Measurements from ENCODE around the gene FUS. TPM values are rescaled to one million over a fixed set of nuclear protein-coding genes. Genes with fewer than 3 reads are reported as not detected.
"Not testable (repeated sequence)": the region's sequence is repeated elsewhere in the genome, so short reads cannot be mapped to it uniquely, and the experiment has no call there.

FUS gene
- total RNA-seq, 1 donor from 2014 or later = 984 TPM

DNA sequence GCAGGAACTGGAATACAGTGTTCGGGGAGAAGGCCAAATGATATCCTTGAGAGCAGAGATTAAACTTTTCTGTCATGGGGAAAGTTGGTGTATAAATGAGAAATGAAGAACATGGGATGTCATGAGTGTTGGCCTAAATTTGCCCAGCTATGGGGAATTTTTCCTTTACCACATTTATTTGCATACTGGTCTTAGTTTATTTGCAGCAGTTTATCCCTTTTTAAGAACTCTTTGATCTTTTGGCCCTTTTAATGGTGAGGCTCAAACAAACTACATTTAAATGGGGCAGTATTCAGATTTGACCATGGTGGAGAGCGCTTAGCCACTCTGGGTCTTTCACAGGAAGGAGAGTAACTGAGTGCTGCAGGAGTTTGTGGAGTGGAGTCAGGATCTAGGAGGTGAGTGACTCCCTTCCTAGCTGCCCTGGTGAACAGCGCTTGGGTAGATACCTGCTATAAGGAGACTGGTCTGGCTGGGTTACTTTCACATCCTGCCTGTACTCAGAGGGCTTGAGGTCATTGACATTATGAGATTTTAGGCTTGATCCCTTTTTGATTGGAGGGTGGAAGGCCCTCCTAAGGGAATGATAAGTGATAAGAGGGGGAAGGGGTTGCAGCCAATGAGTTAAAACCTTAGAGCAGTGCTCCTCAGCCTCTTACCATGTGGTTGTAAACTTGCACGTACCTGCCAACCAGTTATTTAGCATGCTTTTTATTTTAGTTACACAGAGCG, 11.9 kb downstream of the FUS start:
- no peak for DNase-seq (ENCODE audit: low read depth, low spot score)
- no peaks in the 10 kb centered on the region for H3K9me3 Mint-ChIP-seq
- TF ChIP-seq, protein P1, sequence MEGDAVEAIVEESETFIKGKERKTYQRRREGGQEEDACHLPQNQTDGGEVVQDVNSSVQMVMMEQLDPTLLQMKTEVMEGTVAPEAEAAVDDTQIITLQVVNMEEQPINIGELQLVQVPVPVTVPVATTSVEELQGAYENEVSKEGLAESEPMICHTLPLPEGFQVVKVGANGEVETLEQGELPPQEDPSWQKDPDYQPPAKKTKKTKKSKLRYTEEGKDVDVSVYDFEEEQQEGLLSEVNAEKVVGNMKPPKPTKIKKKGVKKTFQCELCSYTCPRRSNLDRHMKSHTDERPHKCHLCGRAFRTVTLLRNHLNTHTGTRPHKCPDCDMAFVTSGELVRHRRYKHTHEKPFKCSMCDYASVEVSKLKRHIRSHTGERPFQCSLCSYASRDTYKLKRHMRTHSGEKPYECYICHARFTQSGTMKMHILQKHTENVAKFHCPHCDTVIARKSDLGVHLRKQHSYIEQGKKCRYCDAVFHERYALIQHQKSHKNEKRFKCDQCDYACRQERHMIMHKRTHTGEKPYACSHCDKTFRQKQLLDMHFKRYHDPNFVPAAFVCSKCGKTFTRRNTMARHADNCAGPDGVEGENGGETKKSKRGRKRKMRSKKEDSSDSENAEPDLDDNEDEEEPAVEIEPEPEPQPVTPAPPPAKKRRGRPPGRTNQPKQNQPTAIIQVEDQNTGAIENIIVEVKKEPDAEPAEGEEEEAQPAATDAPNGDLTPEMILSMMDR (conservative IDR thresholded peaks at IDR 0.05) = no peak
- H3K4me1 Mint-ChIP-seq = peaks cover 22% of the 10 kb centered on the region
- no peak overlapping the region for H3K27ac Mint-ChIP-seq (ENCODE audit: unreplicated experiment)
- peaks cover 38% of the 10 kb centered on the region for H3K27me3 Mint-ChIP-seq (ENCODE audit: low read depth)
- peaks cover 69% of the 10 kb centered on the region for H3K36me3 Mint-ChIP-seq (ENCODE audit: low read depth)
- peak overlapping the region; percentile 63 for H3K4me3 Mint-ChIP-seq

DNA sequence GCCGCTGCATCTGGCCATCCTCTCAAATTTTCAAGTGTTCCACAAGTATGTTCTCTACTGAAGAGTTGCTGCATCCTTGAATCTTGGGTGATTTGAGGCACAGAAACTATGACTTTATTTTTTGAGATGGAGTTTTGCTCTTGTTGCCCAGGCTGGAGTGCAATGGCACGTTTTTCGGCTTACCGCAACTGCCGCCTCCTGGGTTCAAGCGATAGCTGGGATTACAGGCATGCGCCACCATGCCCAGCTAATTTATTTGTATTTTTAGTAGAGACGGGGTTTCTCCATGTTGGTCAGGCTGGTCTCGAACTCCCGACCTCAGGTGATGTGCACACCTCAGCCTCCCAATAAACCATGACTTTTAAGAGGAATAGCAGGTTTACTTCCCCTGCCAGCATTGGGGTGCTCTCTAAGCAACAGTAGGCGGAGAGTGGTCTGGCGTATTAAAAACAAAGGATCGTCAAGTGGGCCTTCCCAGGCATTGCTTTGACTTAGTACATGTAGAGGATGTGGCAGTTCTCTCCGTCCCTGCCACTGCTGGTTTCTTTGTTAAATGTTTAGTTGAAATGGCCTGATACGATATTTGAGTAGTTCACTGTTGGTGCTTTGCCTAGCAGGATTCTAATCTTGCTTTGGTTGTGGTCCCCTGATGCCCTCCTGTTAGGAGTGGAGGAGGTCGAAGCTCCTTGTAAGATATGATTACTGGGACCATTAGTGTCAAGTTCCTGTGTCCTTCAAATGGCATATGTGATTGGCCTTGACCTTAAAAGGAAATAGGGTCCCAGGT, 13.1 kb downstream of the FUS start:
- TF ChIP-seq, protein P1 (conservative IDR thresholded peaks at IDR 0.05) = no peak
- peaks cover 28% of the 10 kb centered on the region for H3K27me3 Mint-ChIP-seq (ENCODE audit: low read depth)
- peak overlapping the region; percentile 62 for H3K4me3 Mint-ChIP-seq
- no peak overlapping the region for H3K27ac Mint-ChIP-seq (ENCODE audit: unreplicated experiment)
- H3K9me3 Mint-ChIP-seq = no peaks in the 10 kb centered on the region
- DNase-seq (ENCODE audit: low read depth, low spot score) = no peak
- H3K4me1 Mint-ChIP-seq = peaks cover 17% of the 10 kb centered on the region
- H3K36me3 Mint-ChIP-seq (ENCODE audit: low read depth) = peaks cover 59% of the 10 kb centered on the region

DNA sequence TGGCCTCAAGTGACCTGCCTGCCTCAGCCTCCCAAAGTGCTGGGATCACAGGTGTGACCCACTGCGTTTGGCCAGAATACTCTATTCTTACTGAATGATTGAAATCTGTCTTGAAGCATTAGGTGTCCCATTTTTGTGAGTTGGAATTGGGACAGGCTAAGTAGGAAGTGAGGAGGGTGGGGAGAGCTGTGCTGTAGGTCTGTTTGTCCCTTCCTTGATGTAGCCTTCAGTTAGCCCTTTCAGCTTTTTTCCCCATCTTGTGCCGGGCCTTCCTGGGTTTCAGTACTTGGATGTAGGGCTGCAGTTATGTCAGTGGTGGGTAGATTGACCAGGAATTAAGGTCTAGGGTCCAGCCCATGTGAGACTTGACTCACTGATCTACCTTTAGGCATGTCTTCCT, 13.9 kb downstream of the FUS start:
- no peak overlapping the region for H3K4me3 Mint-ChIP-seq
- peaks cover 32% of the 10 kb centered on the region for H3K27me3 Mint-ChIP-seq (ENCODE audit: low read depth)
- peaks cover 57% of the 10 kb centered on the region for H3K36me3 Mint-ChIP-seq (ENCODE audit: low read depth)
- no peaks in the 10 kb centered on the region for H3K9me3 Mint-ChIP-seq
- peaks cover 23% of the 10 kb centered on the region for H3K4me1 Mint-ChIP-seq
- no peak for DNase-seq (ENCODE audit: low read depth, low spot score)
- H3K27ac Mint-ChIP-seq (ENCODE audit: unreplicated experiment) = no peak overlapping the region
- TF ChIP-seq, protein P1 (conservative IDR thresholded peaks at IDR 0.05) = no peak

DNA sequence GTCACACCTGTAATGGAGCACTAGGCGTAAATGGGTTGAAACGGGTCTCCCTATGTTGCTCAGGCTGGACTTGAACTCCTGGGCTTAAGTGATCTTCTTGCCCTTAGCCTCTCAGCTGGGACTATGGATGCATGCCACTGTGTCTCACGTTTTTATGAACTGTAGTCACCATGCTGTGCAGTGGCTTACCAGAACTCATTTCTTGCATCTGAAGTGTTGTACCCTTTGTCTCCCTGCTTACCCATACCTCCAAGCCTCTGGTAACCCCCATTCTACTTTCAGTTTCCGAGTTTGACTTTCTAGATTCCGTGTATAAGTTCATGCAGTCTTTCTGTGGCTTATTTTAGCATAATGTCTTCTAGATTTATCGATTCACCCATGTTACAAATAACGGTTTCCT, 15.0 kb downstream of the FUS start:
- H3K4me1 Mint-ChIP-seq = peaks cover 31% of the 10 kb centered on the region
- H3K4me3 Mint-ChIP-seq = peak overlapping the region; percentile 62
- peaks cover 56% of the 10 kb centered on the region for H3K36me3 Mint-ChIP-seq (ENCODE audit: low read depth)
- TF ChIP-seq, protein P1 (conservative IDR thresholded peaks at IDR 0.05) = no peak
- H3K27me3 Mint-ChIP-seq (ENCODE audit: low read depth) = peaks cover 40% of the 10 kb centered on the region
- H3K9me3 Mint-ChIP-seq = no peaks in the 10 kb centered on the region
- no peak overlapping the region for H3K27ac Mint-ChIP-seq (ENCODE audit: unreplicated experiment)
- no peak for DNase-seq (ENCODE audit: low read depth, low spot score)

DNA sequence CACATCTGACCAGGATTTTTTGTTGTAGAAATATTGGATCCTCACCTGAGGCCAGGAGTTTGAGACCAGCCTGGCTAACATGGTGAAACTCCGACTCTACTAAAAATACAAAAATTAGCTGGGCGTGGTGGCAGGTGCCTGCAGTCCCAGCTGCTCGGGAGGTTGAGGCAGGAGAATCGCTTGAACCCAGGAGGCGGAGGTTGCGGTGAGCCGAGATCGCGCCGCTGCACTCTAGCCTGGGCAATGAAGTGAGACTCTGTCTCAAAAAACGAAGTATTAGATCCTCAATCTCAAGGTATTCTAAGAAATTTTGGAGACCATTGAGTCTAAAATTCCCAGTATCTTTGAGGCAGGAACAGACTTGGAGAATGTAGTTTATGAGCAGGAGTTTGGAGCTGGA, 15.9 kb downstream of the FUS start:
- Mint-ChIP-seq H3K27me3 (ENCODE audit: low read depth) (peaks cover 40% of the 10 kb centered on the region), H3K4me1 (peaks cover 29% of the 10 kb centered on the region), H3K4me3 (peak overlapping the region; percentile 72), H3K36me3 (ENCODE audit: low read depth) (peaks cover 47% of the 10 kb centered on the region)
- not testable (repeated sequence) for DNase-seq (ENCODE audit: low read depth, low spot score); H3K27ac Mint-ChIP-seq (ENCODE audit: unreplicated experiment); H3K9me3 Mint-ChIP-seq
